ENCODE results near the gene TMEM253.

The TMEM253 gene

DNA sequence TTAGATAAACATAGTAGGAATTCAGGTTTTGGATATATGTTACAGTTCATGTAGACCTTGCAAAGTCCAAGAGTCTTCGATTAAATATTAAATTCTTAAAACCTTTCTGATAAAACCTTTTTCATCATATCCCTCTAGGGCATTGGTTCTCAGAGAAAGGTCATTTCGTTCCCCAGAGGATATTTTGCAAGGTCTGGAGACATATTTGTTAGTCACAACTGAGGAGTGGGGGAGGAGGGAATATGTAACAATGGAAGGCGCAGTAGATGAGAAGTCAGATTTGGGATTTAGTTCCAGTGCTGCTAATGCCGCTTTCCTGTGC is 5.3 kb downstream of the TMEM253 start:
- no peak for DNase-seq

DNA sequence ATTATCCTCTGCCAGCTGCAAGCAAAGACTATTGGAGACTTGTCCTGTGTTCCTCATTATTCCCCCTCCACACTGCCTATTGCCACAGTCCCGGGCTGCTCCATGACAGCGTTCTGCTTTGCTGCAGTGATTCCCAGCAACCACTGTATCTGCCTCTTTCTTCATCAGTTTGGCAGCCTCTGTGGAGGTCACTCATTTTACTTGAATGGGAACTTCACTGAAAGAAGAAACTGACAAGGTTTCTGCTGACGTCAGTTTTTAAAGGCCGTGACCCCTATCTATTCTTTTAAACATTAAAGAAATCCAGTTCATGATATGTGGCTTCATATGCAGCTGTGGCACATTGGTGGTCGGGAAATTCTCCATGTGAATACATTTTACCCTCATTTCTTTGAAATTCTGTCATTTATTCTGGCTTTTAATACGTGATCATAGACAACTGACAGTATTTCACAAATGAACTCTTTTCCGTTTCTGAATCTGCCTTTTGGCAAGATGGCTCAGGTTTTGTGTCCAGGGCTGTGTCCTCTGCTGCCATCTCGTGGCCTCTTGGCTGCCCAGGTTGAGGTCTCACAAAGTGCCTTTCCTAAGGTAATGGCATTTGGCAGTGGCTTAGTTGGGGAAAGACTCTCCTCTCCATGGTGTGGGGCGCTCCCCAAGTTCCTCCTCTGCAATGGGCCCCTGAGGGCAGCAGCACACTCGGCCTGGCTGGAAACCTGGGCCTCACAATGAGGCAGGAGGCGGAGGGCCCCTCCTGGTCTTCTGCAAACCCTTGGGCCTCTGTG is 5.8 kb downstream of the TMEM253 start:
- DNase-seq, result peak; percentile 64

DNA sequence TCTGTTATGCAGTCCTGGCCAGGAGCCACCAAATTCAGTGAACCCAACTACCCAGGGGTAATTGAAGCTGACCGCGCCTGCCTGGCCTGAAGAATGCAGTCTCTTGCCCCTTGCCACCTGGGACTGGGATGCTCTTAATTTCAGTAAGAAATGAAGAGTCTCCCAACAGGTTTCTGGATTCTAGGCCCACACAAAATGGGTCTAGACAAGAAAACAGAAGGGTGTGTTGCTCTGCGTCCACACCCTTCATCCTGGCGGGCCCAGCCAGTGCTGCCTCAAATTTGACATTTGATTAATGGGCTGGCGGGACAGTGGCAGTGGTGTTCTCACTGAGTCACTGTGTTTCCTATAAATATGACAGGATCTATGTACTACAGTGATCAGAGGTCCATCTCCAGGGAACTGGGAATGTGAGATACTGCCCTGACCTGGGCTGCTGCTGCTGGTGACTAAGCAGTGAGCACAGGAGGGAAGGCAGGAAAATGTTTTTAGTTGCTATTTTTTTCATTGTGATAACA is 6.5 kb downstream of the TMEM253 start:
- no peak for DNase-seq

DNA sequence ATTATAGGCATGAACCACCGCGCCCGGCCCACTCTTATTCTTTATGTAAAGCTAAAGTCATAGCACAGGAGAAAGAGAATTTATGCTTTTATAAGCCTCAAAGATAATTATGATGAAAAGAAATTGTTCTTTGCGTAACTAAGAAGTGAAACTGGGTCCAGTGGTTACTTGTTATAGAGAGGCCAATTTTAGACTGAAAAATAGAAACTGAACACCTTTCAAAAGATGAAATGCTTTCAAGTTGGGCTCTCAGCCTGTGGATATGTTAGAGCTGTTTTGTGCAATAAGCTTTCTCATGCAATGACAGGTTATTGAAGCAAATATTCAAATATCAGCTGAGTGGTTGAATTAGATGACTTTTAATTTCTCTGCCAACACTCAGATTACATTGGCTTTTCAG is 7.9 kb downstream of the TMEM253 start:
- DNase-seq, result no peak

DNA sequence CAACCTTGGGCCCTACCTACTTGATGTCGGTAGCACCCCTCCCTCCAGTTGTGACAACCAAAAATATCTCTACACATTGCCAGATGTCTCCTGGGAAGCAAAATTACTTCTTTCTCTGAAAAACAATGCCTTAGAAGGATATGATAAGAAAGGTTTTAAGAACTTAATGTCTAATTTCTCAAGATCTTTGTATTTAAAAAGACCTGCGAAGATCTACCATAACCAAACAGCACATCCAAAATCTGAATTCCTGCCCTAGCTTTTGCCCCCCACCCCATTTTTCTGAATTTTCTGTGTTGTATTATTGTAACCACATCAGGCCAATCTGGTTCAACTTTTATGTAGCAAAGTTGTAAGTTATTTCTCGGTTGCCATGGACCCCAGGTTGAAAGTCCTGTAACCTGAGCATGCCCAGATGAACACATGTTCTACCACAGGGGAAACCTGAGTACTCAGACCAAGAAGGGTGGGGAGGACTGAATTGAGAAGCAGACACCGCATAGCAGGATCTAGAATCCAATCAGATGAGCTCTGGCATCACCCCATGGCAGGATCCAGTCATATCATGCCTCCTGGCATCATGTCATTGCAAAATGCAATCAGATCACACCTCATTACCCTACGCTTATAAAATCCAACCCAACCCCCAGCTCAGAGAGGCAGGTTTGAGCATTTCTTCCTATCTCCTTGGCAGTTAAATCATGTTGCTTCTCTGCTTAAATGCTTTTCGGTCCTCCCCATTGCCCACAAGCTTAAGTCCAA is 8.7 kb downstream of the TMEM253 start:
- peak; percentile 67 for DNase-seq

DNA sequence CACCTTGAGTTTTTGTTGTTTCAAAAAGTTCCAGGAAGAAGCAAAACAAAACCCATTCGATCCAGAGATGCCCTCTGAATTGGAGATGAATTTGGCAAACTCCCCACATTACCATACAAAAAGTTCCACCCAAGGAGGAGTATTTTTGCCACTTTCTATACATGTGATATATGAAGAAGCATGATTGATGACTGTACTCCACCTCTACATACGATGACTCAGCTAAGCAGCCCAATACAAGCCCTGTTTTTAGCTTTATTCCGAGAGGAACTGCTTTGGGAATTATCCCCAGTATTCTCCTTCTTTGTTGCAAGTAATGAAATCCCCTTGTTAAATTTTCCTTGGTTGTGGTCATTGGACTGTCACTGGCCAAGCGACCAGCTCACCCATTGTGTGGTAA is 11.4 kb downstream of the TMEM253 start:
- DNase-seq, result no peak

DNA sequence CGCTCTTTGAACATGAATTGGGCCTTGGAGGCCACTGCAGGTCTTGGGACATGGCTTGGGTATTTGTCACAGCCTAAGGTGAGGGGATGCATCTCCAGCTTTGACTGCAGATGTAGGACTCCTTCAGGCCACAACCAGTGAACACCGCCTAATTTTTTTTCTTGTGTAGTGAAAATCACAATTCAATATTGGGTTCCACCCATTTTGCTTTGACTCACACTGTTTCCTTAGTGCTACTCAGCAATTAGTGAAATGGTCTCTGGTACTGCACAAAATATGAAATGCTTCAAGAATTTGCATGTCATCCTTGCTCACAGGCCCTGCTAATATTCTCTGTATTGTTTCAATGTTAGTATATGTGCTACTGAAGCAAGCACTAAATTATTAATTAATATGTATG is 12.5 kb downstream of the TMEM253 start:
- no peak for DNase-seq

DNA sequence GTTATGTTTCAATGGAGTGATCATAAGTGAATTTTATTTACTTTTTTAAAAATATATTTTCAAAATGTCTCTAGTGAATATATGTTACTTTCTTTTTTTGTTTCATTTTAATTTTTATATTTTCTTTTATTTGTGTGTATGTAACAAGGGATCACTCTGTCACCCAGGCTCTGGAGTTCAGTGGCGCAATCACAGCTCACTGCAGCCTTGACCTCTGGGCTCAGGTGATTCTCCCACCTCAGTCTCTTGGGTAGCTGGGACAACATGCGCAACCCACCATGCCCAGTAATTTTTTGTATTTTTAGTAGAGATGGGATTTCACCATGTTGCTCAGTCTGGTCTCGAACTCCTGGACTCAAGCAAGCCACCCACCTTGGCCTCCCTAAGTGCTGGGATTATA is 18.1 kb downstream of the TMEM253 start:
- DNase-seq, result no peak

DNA sequence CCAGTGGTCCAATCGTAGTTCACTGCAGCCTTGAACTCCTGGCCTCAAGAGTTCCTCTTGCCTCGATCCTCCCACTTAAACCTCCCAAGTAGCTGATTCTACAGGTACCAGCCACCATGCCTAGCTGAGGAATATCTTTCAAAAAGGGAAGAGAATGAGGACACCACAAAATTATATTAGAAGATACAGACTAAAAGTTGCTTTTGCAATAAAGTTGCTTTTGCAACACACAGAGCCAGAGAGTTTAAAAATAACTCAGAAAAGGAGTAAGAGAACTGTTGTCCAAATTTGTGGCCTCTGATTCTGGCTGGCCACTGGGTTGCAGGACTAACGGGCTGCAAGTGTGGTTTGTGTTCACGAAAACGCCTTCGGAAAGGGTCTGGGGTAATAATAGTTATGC is 19.8 kb downstream of the TMEM253 start:
- no peak for DNase-seq

DNA sequence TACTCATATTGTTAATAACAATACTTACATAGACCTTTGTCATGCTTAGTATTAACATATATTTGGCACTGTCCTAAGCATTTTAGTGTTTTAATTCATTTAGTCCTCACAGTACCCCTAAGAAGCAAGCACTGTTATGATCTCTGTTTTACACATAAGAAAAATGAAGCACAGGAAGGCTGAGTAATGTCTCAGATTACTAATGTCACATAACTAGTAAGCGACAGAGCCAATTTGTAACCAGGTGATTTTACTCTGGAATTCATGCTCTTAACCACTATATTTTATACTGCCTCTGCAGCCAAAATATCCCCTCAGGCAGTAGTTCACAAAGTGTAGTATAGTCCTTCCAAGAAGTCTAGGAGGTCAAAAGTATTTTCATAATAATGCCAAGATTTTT is 20.3 kb downstream of the TMEM253 start:
- DNase-seq, result no peak

DNA sequence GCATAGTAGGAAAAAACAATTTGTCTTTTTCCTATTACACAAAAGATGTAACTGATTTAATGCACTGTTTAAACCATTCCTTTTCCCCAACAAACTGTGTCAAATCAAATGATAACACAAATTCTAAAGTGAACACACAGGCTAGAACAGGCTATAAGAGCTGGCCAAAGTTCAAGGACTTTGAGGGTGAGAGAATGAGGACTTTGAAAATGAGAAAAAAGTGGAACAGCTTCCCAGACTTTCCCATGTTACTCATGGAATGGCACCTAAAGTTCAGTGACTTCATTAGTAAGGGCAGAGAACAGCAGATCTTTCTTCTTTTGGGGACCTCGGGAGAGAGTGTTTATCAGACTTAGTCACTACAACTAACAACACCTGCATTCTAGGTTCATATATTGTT is 22.6 kb downstream of the TMEM253 start:
- DNase-seq, result no peak

DNA sequence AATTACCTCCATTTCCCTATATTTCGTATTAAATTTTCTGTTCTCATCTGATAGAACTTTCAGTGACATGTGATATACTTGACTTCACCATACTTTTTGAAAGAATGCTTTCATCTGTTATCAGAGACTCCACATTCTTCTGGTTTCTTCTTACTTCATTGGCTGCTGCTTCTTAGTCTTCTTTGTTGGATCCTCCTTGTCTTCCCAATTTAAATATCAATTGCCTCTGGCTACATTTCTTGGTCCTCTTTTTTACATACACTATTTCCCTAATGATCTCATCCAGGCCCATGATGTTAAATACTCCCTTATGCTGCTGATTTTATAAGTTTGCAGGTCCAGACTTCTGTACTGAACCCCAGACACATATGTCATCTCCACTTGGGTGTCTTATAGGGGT is 33.0 kb downstream of the TMEM253 start:
- no peak for DNase-seq

DNA sequence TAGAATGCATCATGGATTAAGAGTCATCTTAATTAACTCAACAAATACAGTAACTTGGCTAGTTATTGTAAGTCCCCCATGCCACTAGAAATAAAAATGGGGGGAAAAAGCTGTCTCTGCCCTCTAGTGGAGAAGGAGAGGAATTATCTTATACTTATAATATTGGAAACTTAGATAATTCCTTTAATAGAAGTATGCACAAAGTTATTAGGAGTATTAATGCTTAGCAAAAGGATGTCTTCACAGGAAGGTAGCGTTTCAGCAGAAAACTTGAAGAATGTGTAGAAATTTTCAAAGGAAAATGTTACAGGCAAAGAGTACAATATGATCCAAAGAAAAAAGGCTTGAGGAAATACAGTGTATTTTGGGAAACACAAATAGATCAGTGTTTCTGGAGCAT is 35.2 kb downstream of the TMEM253 start:
- DNase-seq, result peak; percentile 24

DNA sequence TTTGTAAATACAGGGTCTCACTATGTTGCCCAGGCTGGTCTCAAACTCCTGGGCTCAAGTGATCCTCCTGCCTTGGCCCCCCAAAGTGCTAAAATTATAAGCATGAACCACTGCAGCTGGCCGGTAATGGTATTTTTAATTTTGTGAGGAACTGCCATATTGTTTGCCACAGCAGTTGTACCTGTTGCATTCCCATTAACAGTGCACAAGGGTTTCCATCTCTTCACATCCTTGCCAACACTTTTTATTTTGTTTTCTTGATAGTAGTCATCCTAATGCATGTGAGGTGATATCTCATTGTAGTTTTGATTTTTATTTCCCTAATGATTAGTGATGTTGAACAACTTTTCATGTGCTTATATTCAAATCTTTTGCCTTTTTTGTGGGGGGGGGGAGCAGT is 41.5 kb downstream of the TMEM253 start:
- no peak for DNase-seq

DNA sequence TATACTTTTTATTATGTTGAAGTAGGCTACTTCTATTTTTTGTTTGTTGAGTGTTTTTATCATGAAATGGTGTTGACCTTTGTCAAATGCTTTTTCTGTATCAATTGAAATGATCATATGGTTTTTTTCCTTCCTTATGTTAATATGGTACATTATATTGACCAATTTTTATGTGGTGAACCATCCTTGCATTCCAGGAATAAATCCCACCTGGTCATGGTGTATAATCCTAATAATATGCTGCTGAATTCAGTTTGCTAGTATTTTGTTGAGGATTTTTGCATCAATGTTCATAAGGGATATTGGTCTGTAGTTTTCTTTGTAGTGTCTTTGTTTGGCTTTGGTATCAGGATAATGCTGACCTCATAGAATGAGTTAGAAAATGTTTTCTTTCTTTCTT is 44.6 kb downstream of the TMEM253 start:
- DNase-seq, result no peak

DNA sequence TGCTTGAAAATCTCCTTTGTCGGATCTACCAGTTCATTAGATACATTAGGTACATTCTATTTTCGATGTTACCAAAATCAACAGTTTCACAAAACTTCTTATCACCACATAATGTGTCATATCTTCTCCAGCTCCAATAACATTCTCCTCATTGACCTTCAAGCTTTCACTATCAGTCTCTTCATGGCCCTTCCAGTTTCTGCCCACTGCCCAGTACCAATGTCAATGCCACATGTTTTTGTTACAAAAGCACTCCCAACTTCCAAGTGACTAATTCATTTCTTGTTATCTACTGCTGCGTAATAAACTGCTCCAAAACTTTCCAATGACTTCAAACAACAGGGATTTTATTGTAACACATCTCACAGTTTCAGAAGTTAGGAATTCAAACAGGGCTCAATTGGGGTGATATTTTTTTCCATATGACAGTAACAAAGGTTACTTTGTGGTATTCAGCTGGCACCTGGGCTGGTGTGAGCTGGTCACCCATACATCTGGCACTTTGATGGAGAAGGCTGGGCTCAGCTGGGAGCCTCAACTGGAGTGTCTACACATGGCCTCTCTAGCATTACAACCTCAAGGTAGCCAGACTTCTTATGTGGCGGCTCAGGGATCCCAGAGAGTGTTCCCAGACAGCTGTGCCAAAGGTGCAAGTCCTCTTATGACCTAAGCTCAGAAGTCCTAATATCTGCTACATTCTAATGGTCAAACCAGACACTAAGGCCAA is 48.9 kb downstream of the TMEM253 start:
- DNase-seq, result no peak

Data from NCI-H1436 (cell line).